ENCODE measurements around the gene NRCAM.

DNA sequence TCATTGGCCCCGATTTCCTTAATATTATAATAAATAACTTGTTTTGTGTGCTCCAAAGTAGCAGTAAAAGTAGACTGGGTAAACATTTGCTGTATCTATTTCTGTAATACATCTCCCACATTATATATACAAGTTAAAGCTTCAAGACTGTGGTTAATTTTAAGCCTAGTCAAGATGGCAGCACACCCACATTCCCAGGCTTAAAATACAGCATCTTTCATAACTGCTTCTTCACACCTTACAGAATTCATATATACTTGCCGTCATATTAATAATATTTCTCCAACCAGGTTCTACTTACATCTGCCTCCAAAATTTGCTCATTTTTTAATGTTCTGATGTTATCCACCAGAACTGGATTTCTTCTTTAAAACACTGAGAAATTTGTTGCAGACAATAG lies 85.6 kb downstream of the NRCAM start:
- TF ChIP-seq, protein P1, sequence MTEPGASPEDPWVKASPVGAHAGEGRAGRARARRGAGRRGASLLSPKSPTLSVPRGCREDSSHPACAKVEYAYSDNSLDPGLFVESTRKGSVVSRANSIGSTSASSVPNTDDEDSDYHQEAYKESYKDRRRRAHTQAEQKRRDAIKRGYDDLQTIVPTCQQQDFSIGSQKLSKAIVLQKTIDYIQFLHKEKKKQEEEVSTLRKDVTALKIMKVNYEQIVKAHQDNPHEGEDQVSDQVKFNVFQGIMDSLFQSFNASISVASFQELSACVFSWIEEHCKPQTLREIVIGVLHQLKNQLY (CRISPR knock-in tag; IDR thresholded peaks at IDR 0.05) = no peak
- TF ChIP-seq, protein P2, sequence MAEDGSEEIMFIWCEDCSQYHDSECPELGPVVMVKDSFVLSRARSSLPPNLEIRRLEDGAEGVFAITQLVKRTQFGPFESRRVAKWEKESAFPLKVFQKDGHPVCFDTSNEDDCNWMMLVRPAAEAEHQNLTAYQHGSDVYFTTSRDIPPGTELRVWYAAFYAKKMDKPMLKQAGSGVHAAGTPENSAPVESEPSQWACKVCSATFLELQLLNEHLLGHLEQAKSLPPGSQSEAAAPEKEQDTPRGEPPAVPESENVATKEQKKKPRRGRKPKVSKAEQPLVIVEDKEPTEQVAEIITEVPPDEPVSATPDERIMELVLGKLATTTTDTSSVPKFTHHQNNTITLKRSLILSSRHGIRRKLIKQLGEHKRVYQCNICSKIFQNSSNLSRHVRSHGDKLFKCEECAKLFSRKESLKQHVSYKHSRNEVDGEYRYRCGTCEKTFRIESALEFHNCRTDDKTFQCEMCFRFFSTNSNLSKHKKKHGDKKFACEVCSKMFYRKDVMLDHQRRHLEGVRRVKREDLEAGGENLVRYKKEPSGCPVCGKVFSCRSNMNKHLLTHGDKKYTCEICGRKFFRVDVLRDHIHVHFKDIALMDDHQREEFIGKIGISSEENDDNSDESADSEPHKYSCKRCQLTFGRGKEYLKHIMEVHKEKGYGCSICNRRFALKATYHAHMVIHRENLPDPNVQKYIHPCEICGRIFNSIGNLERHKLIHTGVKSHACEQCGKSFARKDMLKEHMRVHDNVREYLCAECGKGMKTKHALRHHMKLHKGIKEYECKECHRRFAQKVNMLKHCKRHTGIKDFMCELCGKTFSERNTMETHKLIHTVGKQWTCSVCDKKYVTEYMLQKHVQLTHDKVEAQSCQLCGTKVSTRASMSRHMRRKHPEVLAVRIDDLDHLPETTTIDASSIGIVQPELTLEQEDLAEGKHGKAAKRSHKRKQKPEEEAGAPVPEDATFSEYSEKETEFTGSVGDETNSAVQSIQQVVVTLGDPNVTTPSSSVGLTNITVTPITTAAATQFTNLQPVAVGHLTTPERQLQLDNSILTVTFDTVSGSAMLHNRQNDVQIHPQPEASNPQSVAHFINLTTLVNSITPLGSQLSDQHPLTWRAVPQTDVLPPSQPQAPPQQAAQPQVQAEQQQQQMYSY (CRISPR knock-in tag; IDR thresholded peaks at IDR 0.05) = no peak
- TF ChIP-seq ZNF317 (CRISPR knock-in tag; IDR thresholded peaks at IDR 0.05; ENCODE audit: borderline replicate concordance, low read depth) (no peak), GABPB1 (CRISPR knock-in tag; IDR thresholded peaks at IDR 0.05) (no peak), TCF7 (CRISPR knock-in tag; IDR thresholded peaks at IDR 0.05; ENCODE audit: low read depth) (no peak), CREB1 (CRISPR knock-in tag; IDR thresholded peaks at IDR 0.05) (no peak), MYBL2 (CRISPR knock-in tag; IDR thresholded peaks at IDR 0.05) (no peak), IRF2 (CRISPR knock-in tag; IDR thresholded peaks at IDR 0.05; ENCODE audit: borderline replicate concordance, low read depth) (no peak), NR2C2 (CRISPR knock-in tag; IDR thresholded peaks at IDR 0.05) (no peak)
- TF ChIP-seq, protein P3, sequence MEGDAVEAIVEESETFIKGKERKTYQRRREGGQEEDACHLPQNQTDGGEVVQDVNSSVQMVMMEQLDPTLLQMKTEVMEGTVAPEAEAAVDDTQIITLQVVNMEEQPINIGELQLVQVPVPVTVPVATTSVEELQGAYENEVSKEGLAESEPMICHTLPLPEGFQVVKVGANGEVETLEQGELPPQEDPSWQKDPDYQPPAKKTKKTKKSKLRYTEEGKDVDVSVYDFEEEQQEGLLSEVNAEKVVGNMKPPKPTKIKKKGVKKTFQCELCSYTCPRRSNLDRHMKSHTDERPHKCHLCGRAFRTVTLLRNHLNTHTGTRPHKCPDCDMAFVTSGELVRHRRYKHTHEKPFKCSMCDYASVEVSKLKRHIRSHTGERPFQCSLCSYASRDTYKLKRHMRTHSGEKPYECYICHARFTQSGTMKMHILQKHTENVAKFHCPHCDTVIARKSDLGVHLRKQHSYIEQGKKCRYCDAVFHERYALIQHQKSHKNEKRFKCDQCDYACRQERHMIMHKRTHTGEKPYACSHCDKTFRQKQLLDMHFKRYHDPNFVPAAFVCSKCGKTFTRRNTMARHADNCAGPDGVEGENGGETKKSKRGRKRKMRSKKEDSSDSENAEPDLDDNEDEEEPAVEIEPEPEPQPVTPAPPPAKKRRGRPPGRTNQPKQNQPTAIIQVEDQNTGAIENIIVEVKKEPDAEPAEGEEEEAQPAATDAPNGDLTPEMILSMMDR (IDR thresholded peaks at IDR 0.05) = no peak
